Gastroesophageal sphincter (tissue), 4 donors: Measurements from ENCODE around the gene KAT6B. TPM values are rescaled to one million over a fixed set of nuclear protein-coding genes. Genes with fewer than 3 reads are reported as not detected.
"Not testable (repeated sequence)": the region's sequence is repeated elsewhere in the genome, so short reads cannot be mapped to it uniquely, and the experiment has no call there.

ENCODE experiments used
- ATAC-seq: fragments of 150-250 bp; one replicate; pipeline ENCODE4 v1.9.1; 2016; ENCODE audit warnings: mild to moderate bottlenecking, moderate library complexity
- H3K27ac ChIP-seq, 4 donors: fragments of 200-600 bp; sonication (generic) in 3 of 4; 1 replicate in 3 of 4; 2 replicates in 1 of 4; pipeline ENCODE4 v1.5.1; 2016 to 2019
- H3K27me3 ChIP-seq: fragments of 200-600 bp; sonication (generic); one replicate; pipeline ENCODE4 v1.5.1; 2019
- H3K36me3 ChIP-seq, 2 donors: fragments of 200-600 bp; sonication (generic); one replicate each; pipeline ENCODE4 v1.5.1; 2019; ENCODE audit warnings: control low read depth in 1 of 2
- H3K4me1 ChIP-seq, 3 donors: fragments of 200-600 bp; sonication (generic); 1 replicate in 2 of 3; 2 replicates in 1 of 3; pipeline ENCODE4 v1.5.1; 2016 to 2019; ENCODE audit warnings: control low read depth in 2 of 3
- H3K4me3 ChIP-seq, 2 donors: fragments of 200-600 bp; sonication (generic); one replicate each; pipeline ENCODE4 v1.5.1; 2019; ENCODE audit warnings: mild to moderate bottlenecking in 1 of 2, moderate library complexity in 1 of 2
- H3K9me3 ChIP-seq, 3 donors: fragments of 200-600 bp; sonication (generic); one replicate each; pipeline ENCODE4 v1.5.1; 2017 to 2019; ENCODE audit warnings: control low read depth in 2 of 3
- EP300 ChIP-seq: sonication (generic); formaldehyde crosslinking; IDR thresholded peaks from one replicate; pipeline ENCODE4 v1.6.1; 2017; ENCODE audit warnings: antibody characterized with exemption, mild to moderate bottlenecking
- POLR2A ChIP-seq, 2 donors: fragments of 450-650 bp; IDR thresholded peaks; one replicate each; pipeline ENCODE4 v1.6.1; 2017; ENCODE audit warnings: antibody characterized with exemption in 2 of 2, mild to moderate bottlenecking in 2 of 2, moderate library complexity in 1 of 2
- POLR2AphosphoS5 ChIP-seq: sonication (generic); formaldehyde crosslinking; IDR thresholded peaks from one replicate; pipeline ENCODE4 v1.6.1; 2017; ENCODE audit warnings: antibody characterized with exemption
- WGBS, 2 donors: methylation state at CpG; one replicate each; pipeline ENCODE4 v1.1.5; 2018; ENCODE audit warnings: low coverage in 1 of 2; 5-methylcytosine and 5-hydroxymethylcytosine counted together
- total RNA-seq, 4 donors: library from RNA; depleted of rRNA; stranded (reverse); fragments of >200 nt; gene quantifications; one replicate each; pipeline ENCODE4 v1.1.0, GENCODE V29; 2016
- TF ChIP-seq, protein P1 (sequence below), 4 experiments: fragments of 200-600 bp in 2 of 4; fragments of 450-650 bp in 2 of 4; sonication (generic) in 1 of 4; IDR thresholded peaks; one replicate each; pipeline ENCODE4 v1.5.1; 2017 to 2019; ENCODE audit warnings: antibody characterized with exemption in 4 of 4, mild to moderate bottlenecking in 2 of 4, moderate library complexity in 2 of 4

Gene KAT6B
- total RNA-seq, 4 donors from 2014 or later, result 35.8 to 107 (median 82.9) TPM

DNA sequence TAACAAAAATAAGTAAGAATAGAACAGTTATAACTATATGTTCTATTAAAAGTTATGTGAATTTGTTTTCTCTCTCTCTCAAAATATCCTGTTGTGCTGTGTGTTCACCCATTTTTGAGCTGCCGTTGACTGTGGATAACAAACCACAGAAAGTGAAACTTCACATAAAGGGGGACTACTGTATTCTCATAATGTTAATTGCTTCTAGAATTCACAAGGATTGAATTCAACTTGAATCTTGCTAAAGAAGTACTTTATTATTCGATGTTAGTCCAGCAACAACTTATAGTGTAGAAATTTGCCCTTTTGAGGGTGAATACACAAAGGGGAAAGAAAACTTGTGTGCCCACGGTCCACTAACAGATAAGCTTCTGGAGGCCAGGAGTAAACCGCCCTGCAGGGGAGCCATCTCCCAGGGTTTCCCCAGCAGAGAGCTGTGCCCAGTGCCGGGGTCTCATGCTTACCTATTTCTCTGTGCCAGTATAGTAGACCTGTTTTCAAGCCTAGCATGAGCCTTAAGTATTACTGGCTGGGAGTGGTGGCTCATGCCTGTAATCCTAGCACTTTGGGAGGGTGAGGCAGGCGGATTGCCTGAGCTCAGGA lies 87.1 kb downstream of the KAT6B start:
- Histone ChIP-seq H3K9me3 (no peaks in the 10 kb centered on the region), H3K4me3 (no peak overlapping the region), H3K27me3 (no peaks in the 10 kb centered on the region), H3K36me3 (no peaks in the 10 kb centered on the region), H3K27ac (no peak overlapping the region), H3K4me1 (peaks cover 0 to 54% (median 8%) of the 10 kb centered on the region in 3 donors)
- ATAC-seq, result no peak
- 70 to 86% methylated on average over 3 to 6 of the region's 6 CpGs for WGBS, 2 donors
- TF ChIP-seq EP300, result no peak
- TF ChIP-seq POLR2AphosphoS5, result no peak
- TF ChIP-seq, protein P1, sequence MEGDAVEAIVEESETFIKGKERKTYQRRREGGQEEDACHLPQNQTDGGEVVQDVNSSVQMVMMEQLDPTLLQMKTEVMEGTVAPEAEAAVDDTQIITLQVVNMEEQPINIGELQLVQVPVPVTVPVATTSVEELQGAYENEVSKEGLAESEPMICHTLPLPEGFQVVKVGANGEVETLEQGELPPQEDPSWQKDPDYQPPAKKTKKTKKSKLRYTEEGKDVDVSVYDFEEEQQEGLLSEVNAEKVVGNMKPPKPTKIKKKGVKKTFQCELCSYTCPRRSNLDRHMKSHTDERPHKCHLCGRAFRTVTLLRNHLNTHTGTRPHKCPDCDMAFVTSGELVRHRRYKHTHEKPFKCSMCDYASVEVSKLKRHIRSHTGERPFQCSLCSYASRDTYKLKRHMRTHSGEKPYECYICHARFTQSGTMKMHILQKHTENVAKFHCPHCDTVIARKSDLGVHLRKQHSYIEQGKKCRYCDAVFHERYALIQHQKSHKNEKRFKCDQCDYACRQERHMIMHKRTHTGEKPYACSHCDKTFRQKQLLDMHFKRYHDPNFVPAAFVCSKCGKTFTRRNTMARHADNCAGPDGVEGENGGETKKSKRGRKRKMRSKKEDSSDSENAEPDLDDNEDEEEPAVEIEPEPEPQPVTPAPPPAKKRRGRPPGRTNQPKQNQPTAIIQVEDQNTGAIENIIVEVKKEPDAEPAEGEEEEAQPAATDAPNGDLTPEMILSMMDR (IDR thresholded peaks at IDR 0.05), result no peak
- TF ChIP-seq POLR2A (IDR thresholded peaks at IDR 0.05), result no peak

- 83 to 100% methylated on average over 1 of the region's 1 CpG for WGBS, 2 donors
- H3K4me1 ChIP-seq, result peaks cover 0 to 53% (median 8%) of the 10 kb centered on the region in 3 donors
- peaks cover 0 to 8% (median 0%) of the 10 kb centered on the region in 3 donors for H3K9me3 ChIP-seq
- no peaks in the 10 kb centered on the region for H3K27me3 ChIP-seq
- H3K27ac ChIP-seq, result no peak overlapping the region
- TF ChIP-seq EP300 (no peak), POLR2A (IDR thresholded peaks at IDR 0.05) (no peak), POLR2AphosphoS5 (no peak)
- TF ChIP-seq, protein P1 (IDR thresholded peaks at IDR 0.05), result no peak
- no peak overlapping the region for H3K4me3 ChIP-seq
- no peaks in the 10 kb centered on the region for H3K36me3 ChIP-seq
- no peak for ATAC-seq
Measured at GRCh38 chr10:74916283-74916682, 89.9 kb downstream of the KAT6B start.

DNA sequence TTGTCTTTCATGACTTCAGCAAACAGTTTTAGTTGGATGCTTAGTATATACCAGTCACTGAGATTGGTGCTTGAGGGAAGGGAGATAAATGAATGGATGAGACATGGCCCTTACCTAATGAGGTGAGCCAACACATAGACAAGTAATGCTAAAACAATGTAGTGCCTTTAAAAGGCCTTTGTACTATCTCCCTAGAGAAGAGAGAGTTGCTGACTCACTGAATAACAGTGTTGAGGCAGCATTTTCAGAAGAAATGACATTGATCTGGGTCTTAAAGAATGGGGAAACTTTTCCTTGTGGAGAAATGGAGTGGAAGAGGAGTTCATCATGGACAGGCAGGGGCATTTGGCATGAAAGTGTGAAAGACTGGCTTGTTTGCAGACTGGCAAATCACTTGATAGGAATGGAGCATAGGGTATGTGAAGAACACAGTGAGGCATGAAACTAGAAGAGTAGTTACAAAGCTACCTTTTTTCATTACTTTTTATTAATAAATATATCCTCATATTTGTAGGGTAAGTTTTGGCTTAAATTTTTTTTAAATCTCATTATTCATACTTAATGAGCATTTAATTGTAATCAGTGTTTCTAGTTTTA lies 91.2 kb downstream of the KAT6B start:
- Histone ChIP-seq H3K4me3 (no peak overlapping the region), H3K27ac (peak overlapping the region in 3 of 4 donors; percentile 30 to 39 (median 34)), H3K36me3 (no peaks in the 10 kb centered on the region), H3K9me3 (peaks cover 0 to 8% (median 0%) of the 10 kb centered on the region in 3 donors), H3K4me1 (peaks cover 8 to 59% (median 17%) of the 10 kb centered on the region in 3 donors), H3K27me3 (no peaks in the 10 kb centered on the region)
- no peak for TF ChIP-seq POLR2A (IDR thresholded peaks at IDR 0.05)
- TF ChIP-seq, protein P1 (IDR thresholded peaks at IDR 0.05), result no peak
- TF ChIP-seq POLR2AphosphoS5, result no peak
- TF ChIP-seq EP300, result no peak
- ATAC-seq, result no peak

- no peak for ATAC-seq
- Histone ChIP-seq H3K27ac (no peak overlapping the region), H3K27me3 (no peaks in the 10 kb centered on the region), H3K9me3 (peaks cover 0 to 8% (median 0%) of the 10 kb centered on the region in 3 donors), H3K4me3 (no peak overlapping the region), H3K36me3 (no peaks in the 10 kb centered on the region), H3K4me1 (peaks cover 23 to 79% (median 28%) of the 10 kb centered on the region in 3 donors)
- TF ChIP-seq EP300 (no peak), POLR2AphosphoS5 (no peak), POLR2A (IDR thresholded peaks at IDR 0.05) (no peak)
- TF ChIP-seq, protein P1 (IDR thresholded peaks at IDR 0.05), result no peak
Measured at GRCh38 chr10:74919671-74920070, 93.3 kb downstream of the KAT6B start.

DNA sequence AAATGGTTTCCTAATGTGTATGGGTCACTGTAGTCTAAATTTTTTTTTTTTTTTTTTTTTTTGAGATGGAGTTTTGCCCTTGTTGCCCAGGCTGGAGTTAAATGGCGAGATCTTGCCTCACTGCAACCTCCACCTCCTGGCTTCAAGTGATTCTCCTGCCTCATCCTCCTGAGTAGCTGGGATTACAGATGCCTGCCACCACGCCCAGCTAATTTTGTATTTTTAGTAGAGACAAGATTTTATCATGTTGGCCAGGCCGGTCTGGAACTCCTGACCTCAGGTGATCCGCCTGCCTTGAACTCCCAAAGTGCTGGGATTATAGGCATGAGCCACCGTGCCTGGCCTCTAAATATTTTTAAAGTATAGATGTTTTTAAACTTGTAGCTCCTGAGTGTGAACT lies 94.7 kb downstream of the KAT6B start:
- H3K9me3 ChIP-seq, H3K4me3 ChIP-seq, H3K27ac ChIP-seq, H3K27me3 ChIP-seq, ATAC-seq, H3K36me3 ChIP-seq: not testable (repeated sequence)
- WGBS, 2 donors, result 60 to 83% methylated on average over 1 to 5 of the region's 5 CpGs
- H3K4me1 ChIP-seq, result peaks cover 34 to 79% (median 34%) of the 10 kb centered on the region in 3 donors
